HepG2 (cell line): ENCODE measurements around the gene MTA2. TPM values are rescaled to one million over a fixed set of nuclear protein-coding genes. Genes with fewer than 3 reads are reported as not detected.

ENCODE experiments used
- FOXA1 ChIP-seq, 2 experiments: fragments of 450-650 bp in 1 of 2; sonication (generic) in 1 of 2; formaldehyde crosslinking in 1 of 2; IDR thresholded peaks; 2 replicates each; pipeline versions ENCODE4 v1.4.0 to v1.6.1; 2016 to 2020; ENCODE audit warnings: missing genetic modification reagents in 1 of 2
- HNF4G ChIP-seq, 2 experiments: sonication (generic) in 1 of 2; formaldehyde crosslinking in 1 of 2; IDR thresholded peaks; 2 replicates each; pipeline versions ENCODE4 v1.4.0 to v1.6.1; 2011 to 2020; ENCODE audit warnings: borderline replicate concordance in 2 of 2, low read depth in 2 of 2, mild to moderate bottlenecking in 2 of 2, low read length in 1 of 2, missing genetic modification reagents in 1 of 2, moderate library complexity in 1 of 2
- KDM1A ChIP-seq: IDR thresholded peaks from 2 replicates; pipeline ENCODE4 v1.6.1; 2016; ENCODE audit warnings: missing compliant biosample characterization
- MAZ ChIP-seq, 2 experiments: sonication (generic) in 1 of 2; formaldehyde crosslinking in 1 of 2; IDR thresholded peaks; 2 replicates each; pipeline versions ENCODE4 v1.5.0 to v1.6.1; 2012 to 2020; ENCODE audit warnings: low read depth in 2 of 2, mild to moderate bottlenecking in 2 of 2, borderline replicate concordance in 1 of 2, improper control_type of control experiment in 1 of 2, low read length in 1 of 2, missing genetic modification reagents in 1 of 2, moderate library complexity in 1 of 2
- NFATC3 ChIP-seq: sonication (generic); formaldehyde crosslinking; IDR thresholded peaks from 2 replicates; pipeline ENCODE4 v1.5.1; 2020; ENCODE audit warnings: mild to moderate bottlenecking, missing genetic modification reagents
- ONECUT2 ChIP-seq: sonication (generic); formaldehyde crosslinking; IDR thresholded peaks from 2 replicates; pipeline ENCODE4 v1.4.0; 2020; ENCODE audit warnings: missing genetic modification reagents
- PLSCR1 ChIP-seq: sonication (generic); formaldehyde crosslinking; IDR thresholded peaks from 2 replicates; pipeline ENCODE4 v1.5.0; 2020; ENCODE audit warnings: missing genetic modification reagents, mild to moderate bottlenecking, borderline replicate concordance
- RBFOX2 ChIP-seq: fragments of 200-400 bp; formaldehyde crosslinking; IDR thresholded peaks from 2 replicates; pipeline ENCODE4 v1.6.1; 2017; ENCODE audit warnings: low read depth, mild to moderate bottlenecking, low read length
- SKIL ChIP-seq: sonication (generic); formaldehyde crosslinking; IDR thresholded peaks from 2 replicates; pipeline ENCODE4 v1.8.0; 2022; ENCODE audit warnings: missing genetic modification reagents, mild to moderate bottlenecking, moderate library complexity, borderline replicate concordance
- TAF1 ChIP-seq: sonication (generic); formaldehyde crosslinking; IDR thresholded peaks from 2 replicates; pipeline ENCODE4 v1.4.0; 2020; ENCODE audit warnings: missing genetic modification reagents
- TOE1 ChIP-seq: sonication (generic); formaldehyde crosslinking; IDR thresholded peaks from 2 replicates; pipeline ENCODE4 v1.4.0; 2020; ENCODE audit warnings: mild to moderate bottlenecking, missing genetic modification reagents
- TSC22D2 ChIP-seq: sonication (generic); formaldehyde crosslinking; IDR thresholded peaks from 2 replicates; pipeline ENCODE4 v1.5.1; 2020; ENCODE audit warnings: missing genetic modification reagents, mild to moderate bottlenecking, borderline replicate concordance
- ZNF230 ChIP-seq: sonication (generic); formaldehyde crosslinking; IDR thresholded peaks from 2 replicates; pipeline ENCODE4 v1.4.0; 2020; ENCODE audit warnings: mild to moderate bottlenecking, missing genetic modification reagents
- ZNF512B ChIP-seq: sonication (generic); formaldehyde crosslinking; IDR thresholded peaks from 2 replicates; pipeline ENCODE4 v1.5.1; 2020; ENCODE audit warnings: missing genetic modification reagents, mild to moderate bottlenecking, borderline replicate concordance
- ZNF629 ChIP-seq: sonication (generic); formaldehyde crosslinking; conservative IDR thresholded peaks from 2 replicates; pipeline ENCODE4 v1.5.0; 2020; ENCODE audit warnings: missing genetic modification reagents
- ZNF678 ChIP-seq: sonication (generic); formaldehyde crosslinking; IDR thresholded peaks from 2 replicates; pipeline ENCODE4 v1.4.0; 2020; ENCODE audit warnings: mild to moderate bottlenecking, missing genetic modification reagents
- polyA plus RNA-seq, 8 experiments: library from polyadenylated mRNA; depleted of rRNA in 3 of 8; stranded (reverse) in 7 of 8; unstranded in 1 of 8; fragments of >200 nt; fragmentation: Illumina TruSeq in 4 of 8; extraction: Trizol in 4 of 8; gene quantifications; 2 replicates each; pipeline versions ENCODE4 v1.2.1 to v1.2.3, GENCODE V29; 2011 to 2016; ENCODE audit warnings: low read depth in 4 of 8, missing spikeins in 1 of 8, mixed read lengths in 1 of 8; ENCODE audit not compliant: insufficient read depth in 1 of 8
- total RNA-seq, 5 experiments: library from RNA; depleted of rRNA; stranded (reverse); fragments of >200 nt; fragmentation: Illumina TruSeq; extraction: Trizol; gene quantifications; 2 replicates each; pipeline ENCODE4 v1.2.3, GENCODE V29; 2016; ENCODE audit warnings: low read depth in 1 of 5
- TF ChIP-seq, protein P1 (sequence below): sonication (generic); formaldehyde crosslinking; conservative IDR thresholded peaks from 2 replicates; pipeline ENCODE4 v1.5.0; 2020; ENCODE audit warnings: missing genetic modification reagents
- TF ChIP-seq, protein P2 (sequence below): sonication (generic); formaldehyde crosslinking; IDR thresholded peaks from 2 replicates; pipeline ENCODE4 v1.4.0; 2020; ENCODE audit warnings: mild to moderate bottlenecking, low read depth, missing genetic modification reagents

Gene MTA2
- total and polyA plus RNA-seq, 2 of the 13 experiments (the other 11 are each of a cell fraction or from before 2014, with no cell fraction given) = 14.0 to 70.0 TPM

GRCh38 chr11:62599069-62599696 is 2.5 kb downstream of the MTA2 start (continued):
- no peak for TF ChIP-seq TOE1 (CRISPR knock-in tag)
- no peak for TF ChIP-seq NFATC3 (CRISPR knock-in tag)
- no peak for TF ChIP-seq ZNF678
- peak; percentile 17; the same call in 1 of the 2 replicates for TF ChIP-seq HNF4G (IDR thresholded peaks at IDR 0.05; ENCODE audit: borderline replicate concordance, low read depth, low read length)
- no peak for TF ChIP-seq HNF4G (CRISPR knock-in tag; IDR thresholded peaks at IDR 0.05; ENCODE audit: borderline replicate concordance, low read depth)
- TF ChIP-seq ZNF512B (CRISPR knock-in tag) = no peak
- TF ChIP-seq TAF1 (CRISPR knock-in tag) = no peak
- no peak for TF ChIP-seq ONECUT2 (CRISPR knock-in tag)
- no peak for TF ChIP-seq SKIL (CRISPR knock-in tag)
- TF ChIP-seq FOXA1 (IDR thresholded peaks at IDR 0.05) = no peak
- peak; percentile 26; the same call in 1 of the 2 replicates for TF ChIP-seq FOXA1 (CRISPR knock-in tag; IDR thresholded peaks at IDR 0.05)
- TF ChIP-seq TSC22D2 = no peak
- TF ChIP-seq PLSCR1 = no peak
- TF ChIP-seq ZNF629 (CRISPR knock-in tag) = no peak
- no peak for TF ChIP-seq KDM1A
- TF ChIP-seq, protein P1, sequence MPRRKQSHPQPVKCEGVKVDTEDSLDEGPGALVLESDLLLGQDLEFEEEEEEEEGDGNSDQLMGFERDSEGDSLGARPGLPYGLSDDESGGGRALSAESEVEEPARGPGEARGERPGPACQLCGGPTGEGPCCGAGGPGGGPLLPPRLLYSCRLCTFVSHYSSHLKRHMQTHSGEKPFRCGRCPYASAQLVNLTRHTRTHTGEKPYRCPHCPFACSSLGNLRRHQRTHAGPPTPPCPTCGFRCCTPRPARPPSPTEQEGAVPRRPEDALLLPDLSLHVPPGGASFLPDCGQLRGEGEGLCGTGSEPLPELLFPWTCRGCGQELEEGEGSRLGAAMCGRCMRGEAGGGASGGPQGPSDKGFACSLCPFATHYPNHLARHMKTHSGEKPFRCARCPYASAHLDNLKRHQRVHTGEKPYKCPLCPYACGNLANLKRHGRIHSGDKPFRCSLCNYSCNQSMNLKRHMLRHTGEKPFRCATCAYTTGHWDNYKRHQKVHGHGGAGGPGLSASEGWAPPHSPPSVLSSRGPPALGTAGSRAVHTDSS (CRISPR knock-in tag) = no peak
- TF ChIP-seq RBFOX2 = 0 out of 2 replicates have a peak, but pooled peaks have one; percentile 9
- peak; percentile 65 for TF ChIP-seq MAZ (IDR thresholded peaks at IDR 0.05; ENCODE audit: borderline replicate concordance, low read depth, low read length)
- peak; percentile 64; the same call in 1 of the 2 replicates for TF ChIP-seq MAZ (CRISPR knock-in tag; IDR thresholded peaks at IDR 0.05; ENCODE audit: low read depth)
- TF ChIP-seq, protein P2, sequence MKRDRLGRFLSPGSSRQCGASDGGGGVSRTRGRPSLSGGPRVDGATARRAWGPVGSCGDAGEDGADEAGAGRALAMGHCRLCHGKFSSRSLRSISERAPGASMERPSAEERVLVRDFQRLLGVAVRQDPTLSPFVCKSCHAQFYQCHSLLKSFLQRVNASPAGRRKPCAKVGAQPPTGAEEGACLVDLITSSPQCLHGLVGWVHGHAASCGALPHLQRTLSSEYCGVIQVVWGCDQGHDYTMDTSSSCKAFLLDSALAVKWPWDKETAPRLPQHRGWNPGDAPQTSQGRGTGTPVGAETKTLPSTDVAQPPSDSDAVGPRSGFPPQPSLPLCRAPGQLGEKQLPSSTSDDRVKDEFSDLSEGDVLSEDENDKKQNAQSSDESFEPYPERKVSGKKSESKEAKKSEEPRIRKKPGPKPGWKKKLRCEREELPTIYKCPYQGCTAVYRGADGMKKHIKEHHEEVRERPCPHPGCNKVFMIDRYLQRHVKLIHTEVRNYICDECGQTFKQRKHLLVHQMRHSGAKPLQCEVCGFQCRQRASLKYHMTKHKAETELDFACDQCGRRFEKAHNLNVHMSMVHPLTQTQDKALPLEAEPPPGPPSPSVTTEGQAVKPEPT (CRISPR knock-in tag) = no peak
- no peak for TF ChIP-seq ZNF230 (CRISPR knock-in tag)
